CD4-positive, alpha-beta T cell (primary cell): ENCODE data around the gene ARHGAP31. TPM values are rescaled to one million over a fixed set of nuclear protein-coding genes. Genes with fewer than 3 reads are reported as not detected.

Experiments
- ATAC-seq: fragments of 200-7000 bp; cut with Tn5 transposase; one replicate; pipeline ENCODE4 v1.10.0; 2022; ENCODE audit warnings: mild to moderate bottlenecking; ENCODE audit not compliant: poor library complexity
- CTCF ChIA-PET: fragments of 350-600 bp; sonication (Branson Sonifier 250); formaldehyde crosslinking; loops from one replicate; lab custom pipeline; 2021; ENCODE audit warnings: antibody characterized with exemption, inconsistent platforms; lab: Charles Lee
- POLR2A ChIA-PET: fragments of 350-600 bp; sonication (Branson Sonifier 250); formaldehyde crosslinking; loops from one replicate; lab custom pipeline; 2021; ENCODE audit warnings: antibody characterized with exemption, inconsistent platforms; lab: Charles Lee
- DNase-seq, 14 experiments: peaks; one replicate each; pipeline ENCODE4 v3.0.0-alpha.2; 2013 to 2020; ENCODE audit warnings: mixed read lengths in 2 of 14
- H3K27ac ChIP-seq, 2 donors: one replicate each; pipeline versions ENCODE4 v1.5.1 to v1.7.0; 2013; ENCODE audit warnings: low read length in 2 of 2, low read depth in 1 of 2, mild to moderate bottlenecking in 1 of 2
- H3K27me3 ChIP-seq, 2 experiments: 1 replicate in 1 of 2; 2 replicates in 1 of 2; pipeline versions ENCODE4 v1.6.1 to v1.7.0; 2013; ENCODE audit warnings: low read length in 2 of 2, control low read depth in 1 of 2, mild to moderate bottlenecking in 1 of 2, moderate library complexity in 1 of 2; ENCODE audit not compliant: insufficient read depth in 2 of 2, control insufficient read depth in 1 of 2
- H3K36me3 ChIP-seq: one replicate; pipeline ENCODE4 v1.6.1; 2013; ENCODE audit warnings: low read length, control low read depth; ENCODE audit not compliant: insufficient read depth
- H3K4me1 ChIP-seq: one replicate; pipeline ENCODE4 v1.6.1; 2013; ENCODE audit warnings: low read length, control low read depth; ENCODE audit not compliant: insufficient read depth
- H3K4me3 ChIP-seq: one replicate; pipeline ENCODE4 v1.5.1; 2013; ENCODE audit warnings: mild to moderate bottlenecking, low read length, moderate library complexity
- H3K9me3 ChIP-seq, 2 experiments: 1 replicate in 1 of 2; 2 replicates in 1 of 2; pipeline versions ENCODE4 v1.6.1 to v1.7.0; 2013; ENCODE audit warnings: low read length in 2 of 2, mild to moderate bottlenecking in 2 of 2, control low read depth in 1 of 2, moderate library complexity in 1 of 2; ENCODE audit not compliant: control insufficient read depth in 1 of 2, insufficient read depth in 1 of 2
- H3K27ac Mint-ChIP-seq: one replicate; pipeline ENCODE4 v1.8.0; 2020; ENCODE audit warnings: mixed read lengths
- H3K27me3 Mint-ChIP-seq: one replicate; pipeline ENCODE4 v1.8.0; 2021; ENCODE audit warnings: mixed read lengths
- H3K36me3 Mint-ChIP-seq: one replicate; pipeline ENCODE4 v1.8.0; 2021; ENCODE audit warnings: low read depth, mixed read lengths
- H3K4me1 Mint-ChIP-seq: one replicate; pipeline ENCODE4 v1.8.0; 2021; ENCODE audit warnings: low read depth, mixed read lengths
- H3K4me3 Mint-ChIP-seq: one replicate; pipeline ENCODE4 v1.8.0; 2020; ENCODE audit warnings: mild to moderate bottlenecking, mixed read lengths
- H3K9me3 Mint-ChIP-seq: one replicate; pipeline ENCODE4 v1.8.0; 2020; ENCODE audit warnings: mixed read lengths
- intact Hi-C, 2 experiments: fragments of 100-400 bp; cut with DNase I in 1 of 2; cut with micrococcal nuclease in 1 of 2; formaldehyde crosslinking; loops; one replicate each; pipeline versions ENCODE4 v1.15.1 to v1.9.0; 2023 to 2025; cut with DNase I, micrococcal nuclease
- total RNA-seq, 174 experiments: library from RNA in 2 of 174; stranded (reverse) in 2 of 174; gene quantifications; one replicate each; pipeline ENCODE4 v1.2.3 and lab custom pipeline; 2021 to 2026
- TF ChIP-seq, protein P1 (sequence below): fragments of 200-600 bp; IDR thresholded peaks from one replicate; pipeline ENCODE4 v1.8.0; 2022; ENCODE audit warnings: antibody characterized with exemption, mild to moderate bottlenecking

The ARHGAP31 gene
- total RNA-seq, 2 experiments from 2014 or later = 2.4 to 2.9 TPM

- Mint-ChIP-seq H3K27me3 (no peaks in the 10 kb centered on the region), H3K4me3 (no peak overlapping the region), H3K9me3 (no peaks in the 10 kb centered on the region), H3K36me3 (no peaks in the 10 kb centered on the region), H3K27ac (no peak overlapping the region), H3K4me1 (no peaks in the 10 kb centered on the region)
- no peak overlapping the region for H3K27ac ChIP-seq
- CTCF ChIA-PET = no interaction called here
- no peak overlapping the region for H3K4me3 ChIP-seq
- no peaks in the 10 kb centered on the region for H3K36me3 ChIP-seq
- no peaks in the 10 kb centered on the region for H3K9me3 ChIP-seq
- TF ChIP-seq, protein P1, sequence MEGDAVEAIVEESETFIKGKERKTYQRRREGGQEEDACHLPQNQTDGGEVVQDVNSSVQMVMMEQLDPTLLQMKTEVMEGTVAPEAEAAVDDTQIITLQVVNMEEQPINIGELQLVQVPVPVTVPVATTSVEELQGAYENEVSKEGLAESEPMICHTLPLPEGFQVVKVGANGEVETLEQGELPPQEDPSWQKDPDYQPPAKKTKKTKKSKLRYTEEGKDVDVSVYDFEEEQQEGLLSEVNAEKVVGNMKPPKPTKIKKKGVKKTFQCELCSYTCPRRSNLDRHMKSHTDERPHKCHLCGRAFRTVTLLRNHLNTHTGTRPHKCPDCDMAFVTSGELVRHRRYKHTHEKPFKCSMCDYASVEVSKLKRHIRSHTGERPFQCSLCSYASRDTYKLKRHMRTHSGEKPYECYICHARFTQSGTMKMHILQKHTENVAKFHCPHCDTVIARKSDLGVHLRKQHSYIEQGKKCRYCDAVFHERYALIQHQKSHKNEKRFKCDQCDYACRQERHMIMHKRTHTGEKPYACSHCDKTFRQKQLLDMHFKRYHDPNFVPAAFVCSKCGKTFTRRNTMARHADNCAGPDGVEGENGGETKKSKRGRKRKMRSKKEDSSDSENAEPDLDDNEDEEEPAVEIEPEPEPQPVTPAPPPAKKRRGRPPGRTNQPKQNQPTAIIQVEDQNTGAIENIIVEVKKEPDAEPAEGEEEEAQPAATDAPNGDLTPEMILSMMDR = no peak
- POLR2A ChIA-PET = no interaction called here
- H3K4me1 ChIP-seq = no peaks in the 10 kb centered on the region
- DNase-seq = no peak
- intact Hi-C loops = no loop called here
- no peaks in the 10 kb centered on the region for H3K27me3 ChIP-seq
- no peak for ATAC-seq
Measured at GRCh38 chr3:119330181-119330580, 36.0 kb downstream of the ARHGAP31 start.

DNA sequence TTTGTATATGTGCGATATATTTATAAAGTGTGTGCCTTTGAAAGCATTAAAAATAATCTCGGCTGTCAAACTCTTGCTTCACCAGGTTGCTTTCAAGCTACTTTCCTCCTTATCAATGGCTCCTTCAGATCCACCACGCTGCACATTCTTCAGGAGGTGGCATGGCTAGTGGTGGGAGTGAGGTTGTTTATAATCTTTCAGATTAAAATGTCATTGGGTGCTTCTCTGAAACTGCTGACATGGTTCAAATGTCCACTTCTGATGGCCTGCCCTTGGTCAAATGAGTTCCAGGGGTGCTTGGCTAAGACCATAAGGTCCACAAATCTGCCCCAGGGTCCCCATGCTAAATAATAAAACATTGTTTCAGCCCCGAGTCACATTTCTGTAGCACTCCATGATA is 36.7 kb downstream of the ARHGAP31 start:
- H3K36me3 ChIP-seq = no peaks in the 10 kb centered on the region
- H3K36me3 Mint-ChIP-seq = no peaks in the 10 kb centered on the region
- ATAC-seq (no peak), DNase-seq (no peak)
- H3K4me1 Mint-ChIP-seq = no peaks in the 10 kb centered on the region
- H3K4me3 Mint-ChIP-seq = no peak overlapping the region
- no peaks in the 10 kb centered on the region for H3K9me3 Mint-ChIP-seq
- H3K4me3 ChIP-seq = no peak overlapping the region
- H3K27me3 Mint-ChIP-seq = no peaks in the 10 kb centered on the region
- H3K27me3 ChIP-seq = no peaks in the 10 kb centered on the region
- POLR2A ChIA-PET = no interaction called here
- no peak overlapping the region for H3K27ac Mint-ChIP-seq
- H3K9me3 ChIP-seq = no peaks in the 10 kb centered on the region
- CTCF ChIA-PET = no interaction called here
- TF ChIP-seq, protein P1 = no peak
- H3K27ac ChIP-seq = no peak overlapping the region
- intact Hi-C loops = no loop called here
- no peaks in the 10 kb centered on the region for H3K4me1 ChIP-seq

DNA sequence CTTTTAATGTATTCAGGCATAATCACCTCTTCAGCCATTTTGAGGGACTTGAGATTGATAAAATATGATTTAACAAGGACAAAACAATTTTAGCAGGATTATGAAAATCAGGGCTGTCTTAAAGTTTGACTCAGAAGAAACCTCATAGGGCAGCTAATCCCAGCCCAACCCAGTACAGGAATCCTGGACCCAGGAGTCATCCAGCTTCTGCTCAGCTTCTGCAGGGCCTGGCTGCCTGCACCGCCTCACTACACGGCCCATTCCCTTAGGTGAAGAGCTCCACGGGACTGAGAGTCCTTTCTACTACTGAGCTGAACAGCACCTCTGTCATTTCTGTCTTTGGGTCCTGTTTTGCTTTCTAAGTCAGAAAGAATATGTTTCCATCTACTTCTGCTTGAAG is 37.5 kb downstream of the ARHGAP31 start:
- no peaks in the 10 kb centered on the region for H3K4me1 Mint-ChIP-seq
- ATAC-seq = no peak
- ChIA-PET POLR2A (interaction anchor here (1.1 kb wide), 1 partner anchor 9 kb away, joined by 3 read pairs; no protein-coding TSS in a partner anchor), CTCF (no interaction called here)
- Histone ChIP-seq H3K36me3 (no peaks in the 10 kb centered on the region), H3K9me3 (no peaks in the 10 kb centered on the region), H3K27me3 (no peaks in the 10 kb centered on the region), H3K4me1 (no peaks in the 10 kb centered on the region), H3K27ac (no peak overlapping the region), H3K4me3 (no peak overlapping the region)
- no peak for DNase-seq
- no peak overlapping the region for H3K4me3 Mint-ChIP-seq
- H3K27me3 Mint-ChIP-seq = no peaks in the 10 kb centered on the region
- intact Hi-C loops = no loop called here
- TF ChIP-seq, protein P1 = no peak
- H3K36me3 Mint-ChIP-seq = no peaks in the 10 kb centered on the region
- H3K9me3 Mint-ChIP-seq = no peaks in the 10 kb centered on the region
- H3K27ac Mint-ChIP-seq = no peak overlapping the region
